Calu3 (cell line): ENCODE results near the gene KIRREL1. TPM values are rescaled to one million over a fixed set of nuclear protein-coding genes. Genes with fewer than 3 reads are reported as not detected.

Experiments used
- BruUV-seq: library from RNA; stranded (reverse); fragments of 400-500 nt; replicated peaks from 2 replicates; lab custom pipeline; 2021; lab: Mats Ljungman, UMichigan
- CTCF ChIA-PET: fragments of 300-600 bp; sonication (Branson Sonifier 250); formaldehyde crosslinking; loops from one replicate; lab custom pipeline; 2022; ENCODE audit warnings: antibody characterized with exemption; lab: Charles Lee
- DNase-seq: peaks from one replicate; pipeline ENCODE4 v3.0.0; 2022
- H3K27ac Mint-ChIP-seq: one replicate; pipeline ENCODE4 v1.8.0; 2022; ENCODE audit warnings: mixed read lengths; ENCODE audit not compliant: unreplicated experiment
- H3K27me3 Mint-ChIP-seq: one replicate; pipeline ENCODE4 v1.8.0; 2022; ENCODE audit warnings: mixed read lengths; ENCODE audit not compliant: unreplicated experiment
- H3K36me3 Mint-ChIP-seq: one replicate; pipeline ENCODE4 v1.8.0; 2022; ENCODE audit warnings: mild to moderate bottlenecking, moderate library complexity, mixed read lengths; ENCODE audit not compliant: insufficient read depth, unreplicated experiment
- H3K4me1 Mint-ChIP-seq: one replicate; pipeline ENCODE4 v1.8.0; 2022; ENCODE audit warnings: mild to moderate bottlenecking, low read depth, mixed read lengths; ENCODE audit not compliant: unreplicated experiment
- H3K4me3 Mint-ChIP-seq: one replicate; pipeline ENCODE4 v1.8.0; 2022; ENCODE audit warnings: mild to moderate bottlenecking, low read depth, moderate library complexity, mixed read lengths; ENCODE audit not compliant: unreplicated experiment
- H3K9me3 Mint-ChIP-seq: one replicate; pipeline ENCODE4 v1.8.0; 2022; ENCODE audit warnings: low read depth, mixed read lengths; ENCODE audit not compliant: unreplicated experiment
- intact Hi-C: fragments of 100-400 bp; cut with micrococcal nuclease; formaldehyde crosslinking; loops from one replicate; pipeline ENCODE4 v1.10.0; 2022; ENCODE audit not compliant: unreplicated experiment
- total RNA-seq: library from RNA; stranded (reverse); gene quantifications from 2 replicates; pipeline ENCODE4 v1.2.3, GENCODE V29; 2022
- TF ChIP-seq, protein P1 (sequence below): fragments of 200-600 bp; IDR thresholded peaks from one replicate; pipeline ENCODE4 v1.8.0; 2022; ENCODE audit warnings: antibody characterized with exemption; ENCODE audit not compliant: unreplicated experiment

Gene KIRREL1
- total RNA-seq, 1 experiment from 2014 or later: 31.4 TPM

DNA sequence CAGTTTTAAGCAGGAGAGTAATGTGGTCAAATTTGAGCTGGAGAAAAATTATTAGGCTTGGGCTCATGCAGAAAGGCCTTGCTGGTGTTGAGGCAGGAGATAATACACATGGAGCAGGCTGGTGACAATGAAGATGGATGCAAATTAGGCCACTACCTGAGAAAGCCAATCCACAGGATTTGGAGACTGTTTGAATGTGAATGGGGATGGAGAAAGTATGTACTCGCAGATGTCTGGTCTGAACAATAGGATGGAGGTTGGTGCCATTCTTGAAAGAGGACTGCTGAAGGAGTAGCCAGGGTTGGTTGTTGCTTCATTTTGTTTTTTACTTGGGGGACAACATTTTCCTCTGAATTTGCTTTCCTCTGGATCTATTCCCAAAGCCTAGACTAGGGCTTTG is 8.0 kb upstream of the KIRREL1 start:
- no peak for DNase-seq
- TF ChIP-seq, protein P1, sequence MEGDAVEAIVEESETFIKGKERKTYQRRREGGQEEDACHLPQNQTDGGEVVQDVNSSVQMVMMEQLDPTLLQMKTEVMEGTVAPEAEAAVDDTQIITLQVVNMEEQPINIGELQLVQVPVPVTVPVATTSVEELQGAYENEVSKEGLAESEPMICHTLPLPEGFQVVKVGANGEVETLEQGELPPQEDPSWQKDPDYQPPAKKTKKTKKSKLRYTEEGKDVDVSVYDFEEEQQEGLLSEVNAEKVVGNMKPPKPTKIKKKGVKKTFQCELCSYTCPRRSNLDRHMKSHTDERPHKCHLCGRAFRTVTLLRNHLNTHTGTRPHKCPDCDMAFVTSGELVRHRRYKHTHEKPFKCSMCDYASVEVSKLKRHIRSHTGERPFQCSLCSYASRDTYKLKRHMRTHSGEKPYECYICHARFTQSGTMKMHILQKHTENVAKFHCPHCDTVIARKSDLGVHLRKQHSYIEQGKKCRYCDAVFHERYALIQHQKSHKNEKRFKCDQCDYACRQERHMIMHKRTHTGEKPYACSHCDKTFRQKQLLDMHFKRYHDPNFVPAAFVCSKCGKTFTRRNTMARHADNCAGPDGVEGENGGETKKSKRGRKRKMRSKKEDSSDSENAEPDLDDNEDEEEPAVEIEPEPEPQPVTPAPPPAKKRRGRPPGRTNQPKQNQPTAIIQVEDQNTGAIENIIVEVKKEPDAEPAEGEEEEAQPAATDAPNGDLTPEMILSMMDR: no peak
- Mint-ChIP-seq H3K9me3 (no peaks in the 10 kb centered on the region), H3K4me3 (no peak overlapping the region), H3K36me3 (no peaks in the 10 kb centered on the region), H3K27ac (no peak overlapping the region), H3K4me1 (peaks cover 7% of the 10 kb centered on the region), H3K27me3 (peaks cover 13% of the 10 kb centered on the region)
- intact Hi-C loops: no loop called here
- BruUV-seq: no TSS peak
- CTCF ChIA-PET: no interaction called here

DNA sequence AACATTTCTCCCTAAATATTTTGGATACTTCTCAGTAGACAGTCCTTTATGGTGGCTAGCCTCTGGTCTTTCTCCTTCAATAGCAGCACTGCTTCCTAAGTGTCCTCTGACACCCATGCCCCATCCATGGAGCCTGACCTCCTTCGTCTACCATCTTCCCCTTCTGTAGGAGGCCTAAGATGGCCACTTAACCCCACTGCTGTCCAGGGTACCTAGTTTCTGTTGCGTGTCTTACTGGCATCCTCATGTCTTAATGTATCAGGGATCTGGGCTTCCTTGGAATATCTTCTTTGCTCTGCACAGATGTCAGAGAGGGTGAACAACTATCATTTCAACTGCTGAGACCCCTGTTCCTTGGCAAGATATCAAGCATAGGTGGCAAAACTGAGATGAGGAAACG is 5.4 kb upstream of the KIRREL1 start:
- Mint-ChIP-seq H3K4me1 (peaks cover 23% of the 10 kb centered on the region), H3K27ac (no peak overlapping the region), H3K9me3 (no peaks in the 10 kb centered on the region), H3K27me3 (peaks cover 26% of the 10 kb centered on the region), H3K36me3 (peaks cover 14% of the 10 kb centered on the region), H3K4me3 (no peak overlapping the region)
- CTCF ChIA-PET: interaction anchor here (0.7 kb wide), 1 partner anchor 111 kb away, joined by 7 read pairs; no protein-coding TSS in a partner anchor
- intact Hi-C loops: no loop called here
- no peak for DNase-seq
- TF ChIP-seq, protein P1: no peak
- BruUV-seq: no TSS peak

GRCh38 chr1:157992031-157992832 is 1.2 kb upstream of the KIRREL1 start:
- CTCF ChIA-PET: interaction anchor here (0.6 to 6.3 kb wide), 20 partner anchors 9 to 194 kb away, joined by 3 to 137 read pairs (median 4); no protein-coding TSS in a partner anchor
- BruUV-seq: no TSS peak
- Mint-ChIP-seq H3K27me3 (peaks cover 23% of the 10 kb centered on the region), H3K36me3 (peaks cover 33% of the 10 kb centered on the region), H3K4me1 (peaks cover 36% of the 10 kb centered on the region), H3K27ac (peak overlapping the region; percentile 29), H3K9me3 (no peaks in the 10 kb centered on the region), H3K4me3 (peak overlapping the region; percentile 93)
- DNase-seq: peak; percentile 83
- intact Hi-C loops: loop anchor here (1.0 to 2.0 kb wide), 5 partner anchors 26 to 129 kb away; no protein-coding TSS in a partner anchor
- TF ChIP-seq, protein P1: peak; percentile 92

DNA sequence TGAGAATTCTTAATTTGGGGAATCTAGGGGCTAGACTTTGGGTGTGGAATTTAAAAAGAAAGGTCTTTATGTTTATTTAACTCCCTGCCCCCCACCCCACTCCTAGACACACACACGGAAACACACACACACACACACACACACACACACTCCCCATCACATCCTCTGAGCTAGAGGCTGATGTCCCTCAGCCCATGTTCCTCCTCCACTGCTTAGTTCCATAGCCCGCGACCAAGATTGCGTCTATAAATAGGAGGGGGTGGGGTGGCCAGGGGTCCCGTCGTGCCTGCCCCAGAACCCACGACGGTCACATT is 655 bp upstream of the KIRREL1 start:
- Mint-ChIP-seq H3K4me3 (peak overlapping the region; percentile 93), H3K4me1 (peaks cover 36% of the 10 kb centered on the region), H3K36me3 (peaks cover 33% of the 10 kb centered on the region), H3K9me3 (no peaks in the 10 kb centered on the region), H3K27me3 (peaks cover 17% of the 10 kb centered on the region), H3K27ac (peak overlapping the region; percentile 97)
- BruUV-seq: no TSS peak
- no peak for DNase-seq
- intact Hi-C loops: loop anchor here (1.0 to 2.0 kb wide), 5 partner anchors 26 to 129 kb away; no protein-coding TSS in a partner anchor
- TF ChIP-seq, protein P1: no peak
- CTCF ChIA-PET: interaction anchor here (0.6 to 6.3 kb wide), 17 partner anchors 9 to 740 kb away, joined by 3 to 137 read pairs (median 4); no protein-coding TSS in a partner anchor
